IPS-18c (cell line): ENCODE data around the gene C5orf15.
"Not testable (repeated sequence)": the region's sequence is repeated elsewhere in the genome, so short reads cannot be mapped to it uniquely, and the experiment has no call there.

Source experiments
- H3K4me3 ChIP-seq: 2 replicates; pipeline ENCODE4 v1.7.0; 2013; ENCODE audit warnings: low read depth, mild to moderate bottlenecking, low read length, moderate library complexity; ENCODE audit not compliant: insufficient read depth
- H3K9me3 ChIP-seq: one replicate; pipeline ENCODE4 v1.6.1; 2013; ENCODE audit warnings: mild to moderate bottlenecking, low read length, moderate library complexity; ENCODE audit not compliant: control insufficient read depth, insufficient read depth

C5orf15 gene

GRCh38 chr5:133995883-133996563 is 27.6 kb upstream of the C5orf15 start:
- no peaks in the 10 kb centered on the region for H3K9me3 ChIP-seq
- no peak overlapping the region for H3K4me3 ChIP-seq

DNA sequence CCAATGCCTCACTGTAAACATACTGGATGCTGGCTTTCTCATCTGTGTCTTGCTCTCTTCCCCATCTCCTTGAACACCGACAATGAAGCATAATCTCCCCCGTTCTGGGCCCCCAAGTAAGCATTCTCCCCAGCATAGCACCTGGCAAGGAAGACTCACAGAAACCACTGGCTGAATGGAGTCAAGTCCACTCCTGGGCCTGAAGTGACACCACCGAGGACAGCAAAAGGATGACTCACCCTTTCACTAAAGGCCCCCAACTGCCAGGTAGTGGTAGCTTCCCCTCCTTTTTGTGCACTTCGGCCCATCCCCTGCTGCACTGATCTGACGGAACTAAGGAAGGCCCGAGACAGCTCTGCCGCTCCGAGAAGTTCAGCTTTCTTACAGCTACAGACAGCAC is 26.9 kb upstream of the C5orf15 start:
- H3K9me3 ChIP-seq = no peaks in the 10 kb centered on the region
- H3K4me3 ChIP-seq = no peak overlapping the region

GRCh38 chr5:133994990-133995333 is 26.5 kb upstream of the C5orf15 start:
- no peaks in the 10 kb centered on the region for H3K9me3 ChIP-seq
- no peak overlapping the region; the same call in 1 of the 2 replicates for H3K4me3 ChIP-seq

DNA sequence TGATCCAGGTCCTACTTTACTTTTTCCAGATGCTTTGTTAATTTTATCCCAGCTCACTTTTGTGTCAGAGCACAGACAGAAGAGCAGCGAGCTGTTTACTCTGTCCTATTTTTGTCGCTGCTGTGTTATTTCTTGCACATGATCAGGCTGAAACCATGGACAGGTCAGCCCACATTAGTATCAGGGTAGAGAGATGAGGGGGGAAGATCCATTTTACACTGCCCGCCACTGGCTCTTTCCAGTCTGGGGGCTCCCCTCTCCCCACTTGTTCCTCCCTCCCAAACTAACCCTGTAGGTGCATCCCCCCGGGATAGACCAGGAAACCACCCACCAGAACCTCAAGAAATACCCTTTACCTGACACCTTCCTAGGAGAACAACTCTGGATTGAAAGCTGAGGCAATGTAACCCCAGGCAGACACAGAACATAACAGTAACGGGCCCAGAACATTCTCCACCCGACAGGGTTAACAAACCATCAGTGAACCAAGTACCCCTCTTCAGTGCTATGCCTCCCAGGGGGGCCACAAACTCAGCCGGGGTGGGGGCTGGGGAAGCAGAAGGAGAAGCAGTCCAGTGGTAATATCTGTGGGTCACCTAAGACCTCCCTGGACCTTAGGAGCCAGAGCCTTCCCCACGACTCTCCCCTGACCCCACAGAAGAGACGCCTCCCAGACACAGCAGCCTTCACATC is 26.0 kb upstream of the C5orf15 start:
- Histone ChIP-seq H3K9me3 (no peaks in the 10 kb centered on the region), H3K4me3 (no peak overlapping the region)

GRCh38 chr5:133993185-133993936 is 24.9 kb upstream of the C5orf15 start:
- H3K4me3 ChIP-seq = no peak overlapping the region
- no peaks in the 10 kb centered on the region for H3K9me3 ChIP-seq

DNA sequence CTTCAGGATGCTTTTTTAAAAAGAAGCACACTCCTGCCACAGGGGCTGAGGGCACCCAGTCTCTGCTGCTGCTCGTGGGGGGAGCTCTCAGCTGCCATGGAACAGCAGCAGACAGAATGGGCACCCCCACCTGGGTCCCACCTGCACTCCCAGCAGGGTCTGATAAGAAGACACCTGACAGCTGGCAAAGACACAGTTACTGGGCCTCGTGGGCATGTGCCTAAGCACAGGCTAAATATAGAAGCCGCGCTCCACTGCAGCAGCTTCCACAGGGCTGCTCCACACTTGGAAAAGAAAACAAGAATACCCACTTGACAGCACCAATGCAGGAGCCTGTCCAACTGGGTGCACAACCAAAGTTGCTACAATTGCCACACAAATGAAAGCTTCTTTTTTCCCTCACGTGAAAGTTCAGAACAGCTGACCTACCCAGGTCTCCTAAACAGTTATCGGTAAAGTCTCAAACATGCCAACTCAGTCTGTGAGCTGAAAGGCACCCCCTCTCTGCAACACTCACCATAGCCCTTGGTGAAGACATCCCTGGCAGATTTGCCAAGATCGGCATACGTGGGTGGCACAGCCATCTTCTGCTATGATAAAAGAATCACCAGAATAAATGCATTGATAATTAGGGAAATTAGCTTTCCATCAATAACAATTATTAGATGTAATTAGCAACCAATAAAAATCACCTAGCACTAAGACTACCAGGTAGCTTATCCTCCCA is 24.2 kb upstream of the C5orf15 start:
- no peaks in the 10 kb centered on the region for H3K9me3 ChIP-seq
- no peak overlapping the region for H3K4me3 ChIP-seq

- no peaks in the 10 kb centered on the region for H3K9me3 ChIP-seq
- no peak overlapping the region for H3K4me3 ChIP-seq
Measured at GRCh38 chr5:133991171-133991910, 22.9 kb upstream of the C5orf15 start.

GRCh38 chr5:133990396-133990795 is 22.0 kb upstream of the C5orf15 start:
- Histone ChIP-seq H3K4me3 (no peak overlapping the region), H3K9me3 (no peaks in the 10 kb centered on the region)

- Histone ChIP-seq H3K9me3 (no peaks in the 10 kb centered on the region), H3K4me3 (no peak overlapping the region)
Measured at GRCh38 chr5:133985540-133986180, 17.2 kb upstream of the C5orf15 start.

GRCh38 chr5:133983674-133984073 is 15.2 kb upstream of the C5orf15 start:
- Histone ChIP-seq H3K4me3 (no peak overlapping the region), H3K9me3 (no peaks in the 10 kb centered on the region)

- Histone ChIP-seq H3K4me3 (no peak overlapping the region), H3K9me3 (no peaks in the 10 kb centered on the region)
Measured at GRCh38 chr5:133981714-133982113, 13.3 kb upstream of the C5orf15 start.

DNA sequence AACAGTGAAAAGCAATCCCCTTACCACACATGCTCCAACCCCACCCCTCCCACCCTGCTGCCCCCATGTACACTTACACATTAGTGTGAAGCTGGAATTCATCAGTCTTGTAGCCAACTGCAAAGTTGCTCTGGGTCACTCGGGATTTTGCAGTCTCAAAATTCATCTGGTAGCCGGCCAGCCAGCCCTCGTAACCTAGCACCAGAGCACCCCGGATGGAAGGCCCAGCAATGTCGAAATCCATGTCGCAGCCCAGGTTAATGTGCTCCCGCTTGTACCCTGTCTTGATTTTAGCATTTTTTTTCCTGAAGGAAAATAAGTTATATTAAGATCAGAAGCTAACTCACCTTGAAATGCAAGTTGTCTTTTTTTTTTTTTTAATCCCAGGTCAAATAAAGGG is 12.2 kb upstream of the C5orf15 start:
- no peaks in the 10 kb centered on the region for H3K9me3 ChIP-seq
- no peak overlapping the region for H3K4me3 ChIP-seq

DNA sequence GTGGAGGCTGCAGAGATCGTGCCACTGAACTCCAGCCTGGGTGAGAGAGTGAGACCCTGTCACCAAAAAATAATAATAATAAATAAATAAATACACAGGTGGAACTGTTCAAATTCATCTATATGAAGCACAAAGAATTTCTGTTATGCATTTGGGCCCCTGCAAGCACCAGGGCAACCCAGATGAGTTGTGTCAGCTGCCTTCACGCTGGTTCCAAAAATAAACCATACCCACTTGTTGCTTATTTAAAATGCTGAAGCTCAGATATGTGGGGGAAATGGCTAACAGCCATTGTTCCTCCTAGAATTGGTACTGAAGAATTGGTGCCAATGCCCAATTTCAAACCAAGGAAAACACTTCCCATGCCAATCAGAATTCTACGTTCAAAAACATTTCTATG is 10.5 kb upstream of the C5orf15 start:
- no peaks in the 10 kb centered on the region for H3K9me3 ChIP-seq
- no peak overlapping the region for H3K4me3 ChIP-seq

GRCh38 chr5:133977858-133978257 is 9.4 kb upstream of the C5orf15 start:
- no peaks in the 10 kb centered on the region for H3K9me3 ChIP-seq
- H3K4me3 ChIP-seq = no peak overlapping the region

- Histone ChIP-seq H3K9me3 (no peaks in the 10 kb centered on the region), H3K4me3 (no peak overlapping the region)
Measured at GRCh38 chr5:133977161-133977787, 8.8 kb upstream of the C5orf15 start.

- H3K9me3 ChIP-seq, H3K4me3 ChIP-seq: not testable (repeated sequence)
Measured at GRCh38 chr5:133975546-133975945, 7.1 kb upstream of the C5orf15 start.
